Measurements from ENCODE around the gene HRH1. TPM values are rescaled to one million over a fixed set of nuclear protein-coding genes. Genes with fewer than 3 reads are reported as not detected.

HRH1 gene
- total RNA-seq, 4 donors from 2014 or later = 1.8 to 16.3 (median 6.3) TPM

- no peaks in the 10 kb centered on the region for H3K36me3 ChIP-seq
- H3K27ac ChIP-seq = peak overlapping the region in 1 of 2 donors; percentile 21
- peaks cover 0 to under 1% of the 10 kb centered on the region in 2 donors for H3K4me1 ChIP-seq
- TF ChIP-seq, protein P1, sequence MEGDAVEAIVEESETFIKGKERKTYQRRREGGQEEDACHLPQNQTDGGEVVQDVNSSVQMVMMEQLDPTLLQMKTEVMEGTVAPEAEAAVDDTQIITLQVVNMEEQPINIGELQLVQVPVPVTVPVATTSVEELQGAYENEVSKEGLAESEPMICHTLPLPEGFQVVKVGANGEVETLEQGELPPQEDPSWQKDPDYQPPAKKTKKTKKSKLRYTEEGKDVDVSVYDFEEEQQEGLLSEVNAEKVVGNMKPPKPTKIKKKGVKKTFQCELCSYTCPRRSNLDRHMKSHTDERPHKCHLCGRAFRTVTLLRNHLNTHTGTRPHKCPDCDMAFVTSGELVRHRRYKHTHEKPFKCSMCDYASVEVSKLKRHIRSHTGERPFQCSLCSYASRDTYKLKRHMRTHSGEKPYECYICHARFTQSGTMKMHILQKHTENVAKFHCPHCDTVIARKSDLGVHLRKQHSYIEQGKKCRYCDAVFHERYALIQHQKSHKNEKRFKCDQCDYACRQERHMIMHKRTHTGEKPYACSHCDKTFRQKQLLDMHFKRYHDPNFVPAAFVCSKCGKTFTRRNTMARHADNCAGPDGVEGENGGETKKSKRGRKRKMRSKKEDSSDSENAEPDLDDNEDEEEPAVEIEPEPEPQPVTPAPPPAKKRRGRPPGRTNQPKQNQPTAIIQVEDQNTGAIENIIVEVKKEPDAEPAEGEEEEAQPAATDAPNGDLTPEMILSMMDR (IDR thresholded peaks at IDR 0.05) = no peak
- TF ChIP-seq POLR2A (IDR thresholded peaks at IDR 0.05) = no peak
- H3K4me3 ChIP-seq = no peak overlapping the region
- DNase-seq = no peak
- H3K9me3 ChIP-seq = no peaks in the 10 kb centered on the region
- no peaks in the 10 kb centered on the region for H3K27me3 ChIP-seq
- intact Hi-C loops (cut with DNase I; ENCODE audit: low total_unique reads) = no loop called here
Observed at GRCh38 chr3:11199902-11200845, 45.9 kb downstream of the HRH1 start.

GRCh38 chr3:11201251-11202019 lies 47.1 kb downstream of the HRH1 start:
- H3K27me3 ChIP-seq = no peaks in the 10 kb centered on the region
- peak overlapping the region; percentile 7 to 60 for H3K27ac ChIP-seq
- DNase-seq = peak in 1 of 2 donors; percentile 67
- no peak overlapping the region for H3K4me3 ChIP-seq
- intact Hi-C loops (cut with DNase I; ENCODE audit: low total_unique reads) = no loop called here
- H3K9me3 ChIP-seq = no peaks in the 10 kb centered on the region
- H3K4me1 ChIP-seq = no peaks in the 10 kb centered on the region
- no peaks in the 10 kb centered on the region for H3K36me3 ChIP-seq
- TF ChIP-seq, protein P1 (IDR thresholded peaks at IDR 0.05) = no peak
- no peak for TF ChIP-seq POLR2A (IDR thresholded peaks at IDR 0.05)

- Histone ChIP-seq H3K36me3 (no peaks in the 10 kb centered on the region), H3K9me3 (no peaks in the 10 kb centered on the region), H3K27ac (no peak overlapping the region), H3K4me3 (no peak overlapping the region), H3K27me3 (no peaks in the 10 kb centered on the region), H3K4me1 (no peaks in the 10 kb centered on the region)
- DNase-seq = no peak
- intact Hi-C loops (cut with DNase I; ENCODE audit: low total_unique reads) = no loop called here
- TF ChIP-seq, protein P1 (IDR thresholded peaks at IDR 0.05) = no peak
Observed at GRCh38 chr3:11203961-11204360, 49.7 kb downstream of the HRH1 start.

DNA sequence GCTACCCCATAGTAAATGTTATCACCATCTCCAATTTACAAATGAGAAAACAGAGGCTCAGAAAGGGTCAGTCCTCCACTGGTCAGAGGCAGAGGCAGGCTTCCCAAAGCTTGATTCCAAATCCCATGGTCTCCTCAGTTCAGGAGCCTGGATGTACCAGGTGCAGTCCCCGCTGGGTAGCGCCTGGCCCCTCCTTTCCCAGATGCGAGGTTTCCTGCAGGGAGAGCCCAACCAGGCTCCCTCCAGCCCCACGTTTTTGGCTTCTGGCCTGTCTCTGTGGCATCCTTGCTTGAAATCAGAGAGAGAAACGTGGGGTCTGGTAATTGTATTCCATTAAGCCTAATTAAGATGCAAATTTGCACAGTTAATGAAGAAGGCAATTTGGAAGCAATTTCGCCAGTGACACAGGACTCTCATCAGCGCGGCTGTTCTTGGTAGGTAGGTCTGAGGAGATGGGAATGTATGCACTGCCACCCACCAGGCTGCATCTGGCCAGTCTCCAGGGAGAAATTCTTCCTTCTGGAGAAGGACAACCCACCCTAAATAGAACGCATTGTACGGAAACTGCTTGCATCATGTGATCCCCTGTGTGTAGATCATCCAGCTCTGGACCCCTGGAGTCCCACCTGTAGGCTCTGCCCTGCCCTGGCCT lies 50.5 kb downstream of the HRH1 start:
- no peaks in the 10 kb centered on the region for H3K36me3 ChIP-seq
- intact Hi-C loops (cut with DNase I; ENCODE audit: low total_unique reads) = no loop called here
- no peak for TF ChIP-seq POLR2A (IDR thresholded peaks at IDR 0.05)
- TF ChIP-seq, protein P1 (IDR thresholded peaks at IDR 0.05) = no peak
- H3K4me1 ChIP-seq = no peaks in the 10 kb centered on the region
- H3K27me3 ChIP-seq = no peaks in the 10 kb centered on the region
- no peaks in the 10 kb centered on the region for H3K9me3 ChIP-seq
- no peak for DNase-seq
- no peak overlapping the region for H3K27ac ChIP-seq
- no peak overlapping the region for H3K4me3 ChIP-seq

All from uterus (tissue), 4 donors.